ENCODE measurements around the gene VPS9D1. TPM values are rescaled to one million over a fixed set of nuclear protein-coding genes. Genes with fewer than 3 reads are reported as not detected.

Gene VPS9D1
- total RNA-seq, 1 donor from 2014 or later: 3.4 TPM

DNA sequence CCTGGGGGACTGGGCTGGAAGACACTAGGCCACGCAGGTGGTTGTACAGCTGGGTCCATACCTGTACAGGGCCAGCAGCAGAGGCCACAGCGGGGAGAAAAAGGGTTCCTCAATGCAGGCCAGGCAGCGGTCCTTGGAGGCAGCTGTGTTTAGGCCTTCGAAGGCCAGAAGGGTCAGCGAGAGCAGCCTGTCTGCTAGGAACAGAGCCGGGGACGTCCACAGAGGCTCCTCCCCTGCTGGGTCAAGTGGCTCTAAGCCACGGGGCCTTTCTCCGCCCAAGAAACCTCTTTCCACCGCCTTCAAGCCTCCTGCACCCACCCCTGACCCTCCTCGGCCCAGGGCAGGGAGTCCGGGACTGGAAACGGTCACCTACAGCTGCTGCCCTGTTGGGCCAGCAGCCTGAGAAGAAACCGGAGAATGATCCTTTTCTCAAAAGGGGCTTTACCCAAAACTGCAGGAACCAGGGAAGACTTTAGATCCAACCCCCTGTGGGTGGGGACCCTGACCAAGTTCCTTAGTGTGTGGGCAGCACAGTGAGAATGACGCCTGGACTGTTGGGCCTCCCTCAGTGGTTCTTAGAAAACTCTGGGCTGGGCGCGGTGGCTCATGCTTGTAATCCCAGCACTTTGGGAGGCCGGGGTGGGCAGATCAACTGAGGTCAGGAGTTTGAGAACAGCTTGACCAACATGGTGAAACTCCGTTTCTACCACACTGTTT lies 10.8 kb downstream of the VPS9D1 start:
- peak; percentile 58 for FAIRE-seq
- TF ChIP-seq, protein P1, sequence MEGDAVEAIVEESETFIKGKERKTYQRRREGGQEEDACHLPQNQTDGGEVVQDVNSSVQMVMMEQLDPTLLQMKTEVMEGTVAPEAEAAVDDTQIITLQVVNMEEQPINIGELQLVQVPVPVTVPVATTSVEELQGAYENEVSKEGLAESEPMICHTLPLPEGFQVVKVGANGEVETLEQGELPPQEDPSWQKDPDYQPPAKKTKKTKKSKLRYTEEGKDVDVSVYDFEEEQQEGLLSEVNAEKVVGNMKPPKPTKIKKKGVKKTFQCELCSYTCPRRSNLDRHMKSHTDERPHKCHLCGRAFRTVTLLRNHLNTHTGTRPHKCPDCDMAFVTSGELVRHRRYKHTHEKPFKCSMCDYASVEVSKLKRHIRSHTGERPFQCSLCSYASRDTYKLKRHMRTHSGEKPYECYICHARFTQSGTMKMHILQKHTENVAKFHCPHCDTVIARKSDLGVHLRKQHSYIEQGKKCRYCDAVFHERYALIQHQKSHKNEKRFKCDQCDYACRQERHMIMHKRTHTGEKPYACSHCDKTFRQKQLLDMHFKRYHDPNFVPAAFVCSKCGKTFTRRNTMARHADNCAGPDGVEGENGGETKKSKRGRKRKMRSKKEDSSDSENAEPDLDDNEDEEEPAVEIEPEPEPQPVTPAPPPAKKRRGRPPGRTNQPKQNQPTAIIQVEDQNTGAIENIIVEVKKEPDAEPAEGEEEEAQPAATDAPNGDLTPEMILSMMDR (IDR thresholded peaks at IDR 0.05; ENCODE audit: insufficient read depth, low read length, severe bottlenecking): no peak
- no peak for DNase-seq (ENCODE audit: low read depth)
- Histone ChIP-seq H3K36me3 (ENCODE audit: control insufficient read depth, insufficient read depth, low read length) (peaks cover 2% of the 10 kb centered on the region), H3K4me3 (ENCODE audit: low read depth, low read length) (no peak overlapping the region), H3K27me3 (ENCODE audit: control insufficient read depth, insufficient read depth, low read length) (no peaks in the 10 kb centered on the region)

DNA sequence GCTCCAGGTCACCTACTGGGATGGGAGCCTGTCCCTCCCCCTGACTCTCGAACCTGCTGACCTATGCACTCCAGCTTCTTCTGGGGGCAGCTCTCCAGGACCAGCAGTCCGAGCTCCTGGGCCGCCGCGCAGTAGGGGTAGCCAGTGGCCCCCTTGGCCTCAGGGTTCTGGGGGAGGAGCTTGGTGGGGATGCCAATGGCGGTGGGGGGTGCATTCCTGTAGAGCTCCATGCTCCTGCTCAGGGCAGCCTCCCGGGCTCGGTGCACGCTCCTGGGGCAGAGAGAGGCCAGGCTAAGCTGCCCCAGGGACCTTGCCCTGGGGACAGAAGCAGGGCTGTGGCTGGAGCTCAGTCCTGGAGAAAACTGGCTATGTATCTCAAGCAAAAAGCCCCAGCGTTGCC lies 11.5 kb downstream of the VPS9D1 start:
- no peaks in the 10 kb centered on the region for H3K27me3 ChIP-seq (ENCODE audit: control insufficient read depth, insufficient read depth, low read length)
- no peaks in the 10 kb centered on the region for H3K36me3 ChIP-seq (ENCODE audit: control insufficient read depth, insufficient read depth, low read length)
- DNase-seq (ENCODE audit: low read depth) (no peak), FAIRE-seq (no peak)
- TF ChIP-seq, protein P1 (IDR thresholded peaks at IDR 0.05; ENCODE audit: insufficient read depth, low read length, severe bottlenecking): no peak
- no peak overlapping the region for H3K4me3 ChIP-seq (ENCODE audit: low read depth, low read length)

DNA sequence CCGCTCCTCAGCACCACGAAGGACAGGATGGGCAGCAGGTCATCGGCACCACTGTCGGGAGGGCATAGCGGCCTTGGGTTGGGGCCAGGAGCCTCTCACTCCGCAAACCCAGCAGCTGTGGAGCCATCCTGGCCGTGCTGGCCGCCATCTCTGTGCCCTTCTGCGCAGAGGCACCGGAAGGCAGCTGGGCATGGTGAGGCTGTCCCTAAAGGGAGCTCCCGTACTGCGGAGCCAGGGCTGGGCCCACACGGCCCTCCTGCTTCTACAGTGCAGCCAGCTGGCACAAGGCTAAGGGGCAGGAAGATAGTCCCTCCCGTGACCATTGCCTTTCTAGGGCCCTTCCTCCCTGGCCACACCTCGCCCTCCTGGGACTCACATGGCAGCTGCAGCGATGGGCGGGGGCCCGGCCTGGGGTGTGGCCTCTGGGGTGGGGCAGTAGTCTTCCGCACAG lies 12.2 kb downstream of the VPS9D1 start:
- H3K4me3 ChIP-seq (ENCODE audit: low read depth, low read length): no peak overlapping the region
- no peaks in the 10 kb centered on the region for H3K27me3 ChIP-seq (ENCODE audit: control insufficient read depth, insufficient read depth, low read length)
- no peaks in the 10 kb centered on the region for H3K36me3 ChIP-seq (ENCODE audit: control insufficient read depth, insufficient read depth, low read length)
- TF ChIP-seq, protein P1 (IDR thresholded peaks at IDR 0.05; ENCODE audit: insufficient read depth, low read length, severe bottlenecking): no peak
- DNase-seq (ENCODE audit: low read depth) (no peak), FAIRE-seq (no peak)

GRCh38 chr16:89707695-89708094 lies 13.0 kb downstream of the VPS9D1 start:
- Histone ChIP-seq H3K4me3 (ENCODE audit: low read depth, low read length) (no peak overlapping the region), H3K36me3 (ENCODE audit: control insufficient read depth, insufficient read depth, low read length) (no peaks in the 10 kb centered on the region), H3K27me3 (ENCODE audit: control insufficient read depth, insufficient read depth, low read length) (no peaks in the 10 kb centered on the region)
- DNase-seq (ENCODE audit: low read depth) (no peak), FAIRE-seq (no peak)
- TF ChIP-seq, protein P1 (IDR thresholded peaks at IDR 0.05; ENCODE audit: insufficient read depth, low read length, severe bottlenecking): no peak

GRCh38 chr16:89706518-89707260 lies 14.0 kb downstream of the VPS9D1 start:
- no peak overlapping the region for H3K4me3 ChIP-seq (ENCODE audit: low read depth, low read length)
- H3K36me3 ChIP-seq (ENCODE audit: control insufficient read depth, insufficient read depth, low read length): no peaks in the 10 kb centered on the region
- DNase-seq (ENCODE audit: low read depth): no peak
- TF ChIP-seq, protein P1 (IDR thresholded peaks at IDR 0.05; ENCODE audit: insufficient read depth, low read length, severe bottlenecking): no peak
- no peaks in the 10 kb centered on the region for H3K27me3 ChIP-seq (ENCODE audit: control insufficient read depth, insufficient read depth, low read length)
- FAIRE-seq: no peak
